HG03135 (cell line): ENCODE data around the gene MIB2.

ENCODE experiments used
- ATAC-seq: cut with Tn5 transposase; IDR thresholded peaks from one replicate; pipeline ENCODE4 v1.9.1; 2021; ENCODE audit warnings: mild to moderate bottlenecking, moderate library complexity; ENCODE audit not compliant: unreplicated experiment

The MIB2 gene

GRCh38 chr1:1614204-1614953, 921 bp upstream of the MIB2 start:
- no peak for ATAC-seq

- no peak for ATAC-seq
These were observed 395 bp upstream of the MIB2 start for GRCh38 chr1:1614954-1615255.

- ATAC-seq: peak; percentile 11
These were observed 918 bp downstream of the MIB2 start for GRCh38 chr1:1616045-1616790.

GRCh38 chr1:1616838-1617237, 1.5 kb downstream of the MIB2 start:
- ATAC-seq: no peak

GRCh38 chr1:1617516-1617915, 2.2 kb downstream of the MIB2 start:
- no peak for ATAC-seq

- no peak for ATAC-seq
These were observed 2.6 kb downstream of the MIB2 start for GRCh38 chr1:1617925-1618324.

- ATAC-seq: no peak
These were observed 3.2 kb downstream of the MIB2 start for GRCh38 chr1:1618396-1619068.

GRCh38 chr1:1619917-1620361, 4.6 kb downstream of the MIB2 start:
- ATAC-seq: no peak

GRCh38 chr1:1620433-1621139, 5.3 kb downstream of the MIB2 start:
- ATAC-seq: no peak

- ATAC-seq: no peak
These were observed 6.1 kb downstream of the MIB2 start for GRCh38 chr1:1621173-1622009.

- no peak for ATAC-seq
These were observed 6.9 kb downstream of the MIB2 start for GRCh38 chr1:1622010-1622787.

- no peak for ATAC-seq
These were observed 7.4 kb downstream of the MIB2 start for GRCh38 chr1:1622788-1623094.

GRCh38 chr1:1623181-1623630, 7.9 kb downstream of the MIB2 start:
- ATAC-seq: no peak

- no peak for ATAC-seq
These were observed 8.5 kb downstream of the MIB2 start for GRCh38 chr1:1623631-1624442.

GRCh38 chr1:1624443-1625403, 9.4 kb downstream of the MIB2 start:
- no peak for ATAC-seq

GRCh38 chr1:1625404-1625775, 10.1 kb downstream of the MIB2 start:
- no peak for ATAC-seq

- no peak for ATAC-seq
These were observed 10.5 kb downstream of the MIB2 start for GRCh38 chr1:1625824-1626206.
